ENCODE measurements around the gene CREB5.

Gene CREB5

GRCh38 chr7:28631995-28632394, 219.7 kb downstream of the CREB5 start:
- no peak for DNase-seq (ENCODE audit: low read depth in 2 of 2, low spot score in 1 of 2)

GRCh38 chr7:28638914-28639313, 226.6 kb downstream of the CREB5 start:
- DNase-seq (ENCODE audit: low read depth in 2 of 2, low spot score in 1 of 2), result no peak

GRCh38 chr7:28640001-28640400, 227.7 kb downstream of the CREB5 start:
- no peak for DNase-seq (ENCODE audit: low read depth in 2 of 2, low spot score in 1 of 2)

- no peak for DNase-seq (ENCODE audit: low read depth in 2 of 2, low spot score in 1 of 2)
Measured at GRCh38 chr7:28641752-28642545, 229.6 kb downstream of the CREB5 start.

GRCh38 chr7:28643188-28643569, 230.9 kb downstream of the CREB5 start:
- DNase-seq (ENCODE audit: low read depth in 2 of 2, low spot score in 1 of 2), result no peak

- no peak for DNase-seq (ENCODE audit: low read depth in 2 of 2, low spot score in 1 of 2)
Measured at GRCh38 chr7:28643584-28644340, 231.4 kb downstream of the CREB5 start.

- DNase-seq (ENCODE audit: low read depth in 2 of 2, low spot score in 1 of 2), result no peak
Measured at GRCh38 chr7:28645866-28646265, 233.5 kb downstream of the CREB5 start.

GRCh38 chr7:28646376-28647075, 234.2 kb downstream of the CREB5 start:
- DNase-seq (ENCODE audit: low read depth in 2 of 2, low spot score in 1 of 2), result no peak

- DNase-seq (ENCODE audit: low read depth in 2 of 2, low spot score in 1 of 2), result no peak
Measured at GRCh38 chr7:28647076-28647421, 234.7 kb downstream of the CREB5 start.

GRCh38 chr7:28649189-28649588, 236.9 kb downstream of the CREB5 start:
- DNase-seq (ENCODE audit: low read depth in 2 of 2, low spot score in 1 of 2), result no peak

- no peak for DNase-seq (ENCODE audit: low read depth in 2 of 2, low spot score in 1 of 2)
Measured at GRCh38 chr7:28649811-28650210, 237.5 kb downstream of the CREB5 start.

GRCh38 chr7:28654110-28654509, 241.8 kb downstream of the CREB5 start:
- no peak for DNase-seq (ENCODE audit: low read depth in 2 of 2, low spot score in 1 of 2)

GRCh38 chr7:28656529-28656928, 244.2 kb downstream of the CREB5 start:
- DNase-seq (ENCODE audit: low read depth in 2 of 2, low spot score in 1 of 2), result no peak

GRCh38 chr7:28658381-28658780, 246.1 kb downstream of the CREB5 start:
- no peak for DNase-seq (ENCODE audit: low read depth in 2 of 2, low spot score in 1 of 2)

GRCh38 chr7:28660132-28660531, 247.8 kb downstream of the CREB5 start:
- DNase-seq (ENCODE audit: low read depth in 2 of 2, low spot score in 1 of 2), result no peak

GRCh38 chr7:28661826-28662595, 249.7 kb downstream of the CREB5 start:
- no peak for DNase-seq (ENCODE audit: low read depth in 2 of 2, low spot score in 1 of 2)

GRCh38 chr7:28666154-28666553, 253.8 kb downstream of the CREB5 start:
- no peak for DNase-seq (ENCODE audit: low read depth in 2 of 2, low spot score in 1 of 2)

- DNase-seq (ENCODE audit: low read depth in 2 of 2, low spot score in 1 of 2), result no peak
Measured at GRCh38 chr7:28668085-28668484, 255.8 kb downstream of the CREB5 start.

- DNase-seq (ENCODE audit: low read depth in 2 of 2, low spot score in 1 of 2), result no peak
Measured at GRCh38 chr7:28669330-28669729, 257.0 kb downstream of the CREB5 start.

- DNase-seq (ENCODE audit: low read depth in 2 of 2, low spot score in 1 of 2), result no peak
Measured at GRCh38 chr7:28671526-28671925, 259.2 kb downstream of the CREB5 start.

GRCh38 chr7:28672397-28672797, 260.1 kb downstream of the CREB5 start:
- no peak for DNase-seq (ENCODE audit: low read depth in 2 of 2, low spot score in 1 of 2)
